GM12878 (cell line): ENCODE results near the gene HAP1. TPM values are rescaled to one million over a fixed set of nuclear protein-coding genes. Genes with fewer than 3 reads are reported as not detected.

Experiments used
- ATAC-seq: fragments of 200-7000 bp; cut with Tn5 transposase; 3 replicates; pipeline ENCODE4 v1.9.1; 2020; ENCODE audit warnings: mild to moderate bottlenecking, moderate library complexity
- BruUV-seq: library from RNA; stranded (reverse); fragments of 400-500 nt; replicated peaks from 2 replicates; lab custom pipeline; 2021; lab: Mats Ljungman, UMichigan
- CTCF ChIA-PET: fragments of 300-600 bp; sonication (Branson Sonifier 250); formaldehyde crosslinking; extraction: SDS; loops from one replicate; lab custom pipeline; 2021; ENCODE audit warnings: inconsistent platforms; lab: Yijun Ruan, JAX
- POLR2A ChIA-PET: fragments of 350-600 bp; formaldehyde crosslinking; extraction: SDS; loops from one replicate; lab custom pipeline; 2021; ENCODE audit warnings: inconsistent platforms; lab: Charles Lee
- RAD21 ChIA-PET: fragments of 300-600 bp; sonication (Branson Sonifier 250); formaldehyde crosslinking; loops from one replicate; lab custom pipeline; 2023; ENCODE audit warnings: antibody characterized with exemption; ENCODE audit not compliant: unreplicated experiment; lab: Charles Lee
- SMC1A ChIA-PET: fragments of 300-600 bp; sonication (Branson Sonifier 250); formaldehyde crosslinking; loops from one replicate; lab custom pipeline; 2023; ENCODE audit not compliant: unreplicated experiment, uncharacterized antibody; lab: Charles Lee
- DNase-seq: peaks from one replicate; pipeline ENCODE4 v3.0.0-alpha.2; 2011; ENCODE audit warnings: low read depth, low spot score
- FAIRE-seq: peaks from 3 replicates; lab custom pipeline; 2011; peaks lifted over from hg19 to GRCh38; lab: Jason Lieb, UNC
- H2AFZ ChIP-seq: 2 replicates; pipeline ENCODE4 v1.6.0; 2011; ENCODE audit warnings: low read depth, low read length, control low read depth; ENCODE audit not compliant: control insufficient read depth
- H3K27ac ChIP-seq: 2 replicates; pipeline ENCODE4 v1.5.1; 2011; ENCODE audit warnings: control low read depth; ENCODE audit not compliant: control insufficient read depth, insufficient read depth
- H3K27me3 ChIP-seq, 2 experiments: replicated peaks in 1 of 2; 2 replicates each; pipeline versions ENCODE4 v1.6.0 to v1.6.1; 2011; ENCODE audit warnings: low read length in 1 of 2; ENCODE audit not compliant: control insufficient read depth in 2 of 2, insufficient read depth in 2 of 2
- H3K36me3 ChIP-seq, 2 experiments: 2 replicates each; pipeline ENCODE4 v1.5.1; 2011; ENCODE audit warnings: low read length in 1 of 2; ENCODE audit not compliant: control insufficient read depth in 2 of 2, insufficient read depth in 2 of 2
- H3K4me1 ChIP-seq: 2 replicates; pipeline ENCODE4 v1.6.1; 2011; ENCODE audit warnings: mild to moderate bottlenecking, low read length, moderate library complexity, mixed read lengths; ENCODE audit not compliant: control insufficient read depth, insufficient read depth
- H3K4me2 ChIP-seq: 2 replicates; pipeline ENCODE4 v1.6.0; 2011; ENCODE audit warnings: control low read depth; ENCODE audit not compliant: control insufficient read depth, insufficient read depth
- H3K4me3 ChIP-seq: fragments of 200-600 bp; sonication (generic); 2 replicates; pipeline ENCODE4 v1.5.1; 2016
- H3K79me2 ChIP-seq: 2 replicates; pipeline ENCODE4 v1.6.0; 2011; ENCODE audit warnings: low read length; ENCODE audit not compliant: control insufficient read depth, insufficient read depth
- H3K9ac ChIP-seq: 2 replicates; pipeline ENCODE4 v1.8.0; 2011; ENCODE audit warnings: low read length, control low read depth, mixed read lengths; ENCODE audit not compliant: control insufficient read depth, insufficient read depth
- H3K9me3 ChIP-seq: replicated peaks from 3 replicates; pipeline ENCODE4 v1.5.1; 2011; ENCODE audit warnings: mild to moderate bottlenecking, low read length; ENCODE audit not compliant: control insufficient read depth, insufficient read depth
- H4K20me1 ChIP-seq: 2 replicates; pipeline ENCODE4 v1.6.0; 2011; ENCODE audit not compliant: control insufficient read depth, insufficient read depth
- BCLAF1 ChIP-seq: fragments of 450-650 bp; IDR thresholded peaks from 2 replicates; pipeline ENCODE4 v1.6.1; 2017; ENCODE audit warnings: antibody characterized with exemption, mild to moderate bottlenecking, moderate library complexity
- NFYB ChIP-seq: IDR thresholded peaks from 2 replicates; pipeline ENCODE4 v1.6.1; 2011; ENCODE audit warnings: low read depth, mild to moderate bottlenecking, low read length, improper control_type of control experiment, moderate library complexity; ENCODE audit not compliant: insufficient read depth
- POU2F2 ChIP-seq: IDR thresholded peaks from 3 replicates; pipeline ENCODE4 v1.6.1; 2011; ENCODE audit warnings: low read depth, mild to moderate bottlenecking, low read length, borderline replicate concordance
- SMC3 ChIP-seq: IDR thresholded peaks from 2 replicates; pipeline ENCODE4 v1.6.1; 2011; ENCODE audit warnings: low read length, improper control_type of control experiment, borderline replicate concordance
- ZBED1 ChIP-seq: IDR thresholded peaks from 2 replicates; pipeline ENCODE4 v1.6.1; 2016; ENCODE audit warnings: borderline replicate concordance
- ZNF207 ChIP-seq: fragments of 450-650 bp; IDR thresholded peaks from 2 replicates; pipeline ENCODE4 v1.6.1; 2014; ENCODE audit warnings: antibody characterized with exemption, mild to moderate bottlenecking, borderline replicate concordance
- ZNF24 ChIP-seq: fragments of 450-650 bp; IDR thresholded peaks from 2 replicates; pipeline ENCODE4 v1.6.1; 2017; ENCODE audit warnings: antibody characterized with exemption, mild to moderate bottlenecking
- WGBS: methylation state at CpG from one replicate; pipeline ENCODE4 v1.1.6; 2016; ENCODE audit warnings: low lambda C conversion rate; ENCODE audit not compliant: insufficient replicate concordance, insufficient coverage; ENCODE audit errors: missing lambda C conversion rate; 5-methylcytosine and 5-hydroxymethylcytosine counted together
- in situ Hi-C: fragments of 300-500 bp; cut with MboI; formaldehyde crosslinking; loops from 9 replicates; pipeline ENCODE4 v1.14.3; 2018; ENCODE audit warnings: mixed read lengths
- intact Hi-C: fragments of 100-400 bp; cut with micrococcal nuclease; formaldehyde crosslinking; loops from one replicate; pipeline ENCODE4 v1.14.2; 2022; ENCODE audit not compliant: unreplicated experiment
- polyA plus RNA-seq, 11 experiments: library from polyadenylated mRNA; depleted of rRNA in 4 of 11; unstranded in 6 of 11; stranded (reverse) in 5 of 11; fragments of >200 nt; fragmentation: Nextera tagmentation in 4 of 11; fragmentation: Illumina TruSeq in 1 of 11; extraction: Ambion mirVana in 4 of 11; extraction: Trizol in 1 of 11; gene quantifications; 1 replicate in 1 of 11; 2 replicates in 10 of 11; pipeline versions ENCODE4 v1.2.1 to v1.2.3, GENCODE V29; 2011 to 2016; ENCODE audit warnings: inconsistent platforms in 2 of 11, missing spikeins in 2 of 11, low read depth in 1 of 11
- total RNA-seq, 4 experiments: library from RNA; depleted of rRNA in 3 of 4; stranded (reverse); fragments of >200 nt in 3 of 4; fragmentation: Illumina TruSeq in 1 of 4; extraction: Trizol in 1 of 4; gene quantifications; 2 replicates each; pipeline versions ENCODE4 v1.2.1 to v1.2.3, GENCODE V29; 2013 to 2021
- TF ChIP-seq, protein P1 (sequence below): fragments of 450-650 bp; formaldehyde crosslinking; IDR thresholded peaks from 2 replicates; pipeline ENCODE4 v1.5.0; 2022; ENCODE audit warnings: mild to moderate bottlenecking, missing genetic modification characterization
- TF ChIP-seq, protein P2 (sequence below): fragments of 450-650 bp; formaldehyde crosslinking; IDR thresholded peaks from 2 replicates; pipeline ENCODE4 v1.4.0; 2020; ENCODE audit warnings: mild to moderate bottlenecking, moderate library complexity

HAP1 gene
- total and polyA plus RNA-seq, 10 of the 15 experiments (the other 5 are each of a cell fraction or from before 2014, with no cell fraction given), result not detected

DNA sequence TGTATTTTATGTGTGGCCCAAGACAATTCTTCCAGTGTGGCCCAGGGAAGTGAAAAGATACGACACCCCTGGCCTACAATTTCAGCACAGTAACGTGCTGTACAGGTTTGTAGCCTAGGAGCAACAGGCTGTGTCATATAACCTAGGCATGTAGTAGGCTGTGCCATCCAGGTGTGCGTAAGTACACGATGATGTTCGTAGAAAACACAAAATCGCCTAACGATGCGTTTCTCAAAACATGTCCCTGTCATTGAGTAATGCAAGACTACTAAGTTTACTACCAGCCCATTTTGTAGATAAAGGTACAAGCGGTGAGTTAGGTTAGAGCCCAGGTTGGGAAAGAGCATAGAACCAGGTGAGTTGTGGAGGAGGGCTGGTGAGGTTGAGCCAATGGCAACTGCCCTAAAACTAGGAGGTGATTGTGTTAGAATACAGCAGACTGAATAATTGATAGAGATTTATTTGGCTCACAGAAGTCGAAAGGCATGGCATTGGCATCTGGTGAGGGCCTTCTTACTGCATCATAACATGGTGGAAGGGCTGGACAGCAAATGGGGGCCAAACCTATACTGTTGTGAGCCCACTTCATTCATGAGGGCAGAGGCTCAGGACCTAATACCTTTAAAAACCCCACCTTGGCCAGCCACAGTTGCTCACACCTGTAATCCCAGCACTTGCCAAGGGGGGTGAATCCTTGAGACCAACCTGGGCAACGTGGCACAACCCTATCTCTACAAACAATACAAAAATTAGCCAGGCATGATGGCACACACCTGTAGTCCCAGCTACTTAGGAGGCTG, 41.5 kb downstream of the HAP1 start:
- H3K4me2 ChIP-seq, result no peak overlapping the region
- H3K4me1 ChIP-seq, result peaks cover 11% of the 10 kb centered on the region
- H3K79me2 ChIP-seq, result peaks cover 28% of the 10 kb centered on the region
- peaks cover 18% of the 10 kb centered on the region for H4K20me1 ChIP-seq
- H3K27me3 ChIP-seq, result no peaks in the 10 kb centered on the region
- ATAC-seq, result no peak
- H3K36me3 ChIP-seq, result peaks cover 20 to 35% of the 10 kb centered on the region in 2 experiments
- WGBS, result 94% methylated on average over 11 of the region's 11 CpGs
- FAIRE-seq, result no peak
- no peak overlapping the region for H3K4me3 ChIP-seq
- intact Hi-C loops (no loop called here), in situ Hi-C loops (loop anchor here (25.0 kb wide), 2 partner anchors 1519 to 1669 kb away; partner anchors contain the start of gene TMEM106A)
- ChIA-PET POLR2A (interaction anchor here (0.8 kb wide), 1 partner anchor 16 kb away, joined by 4 read pairs; no protein-coding TSS in a partner anchor), RAD21 (interaction anchor here (0.7 to 5.7 kb wide), 3 partner anchors 14 to 30 kb away, joined by 3 to 117 read pairs (median 3); no protein-coding TSS in a partner anchor), CTCF (interaction anchor here (0.6 to 10.4 kb wide), 3 partner anchors 14 to 418 kb away, joined by 3 to 265 read pairs (median 192); no protein-coding TSS in a partner anchor), SMC1A (interaction anchor here (0.6 to 5.7 kb wide), 4 partner anchors 13 to 120 kb away, joined by 3 to 122 read pairs (median 66); partner anchors contain the start of gene FKBP10)
- no peak for DNase-seq
- H3K27ac ChIP-seq, result no peak overlapping the region
- no peaks in the 10 kb centered on the region; the same call in 2 of the 3 replicates for H3K9me3 ChIP-seq
- no TSS peak for BruUV-seq
- no peak overlapping the region for H2AFZ ChIP-seq
- H3K9ac ChIP-seq, result no peak overlapping the region
- TF ChIP-seq BCLAF1, result 0 out of 2 replicates have a peak, but pooled peaks have one; percentile 44
- TF ChIP-seq POU2F2, result 0 out of 3 replicates have a peak, but pooled peaks have one; percentile 2
- TF ChIP-seq, protein P1, sequence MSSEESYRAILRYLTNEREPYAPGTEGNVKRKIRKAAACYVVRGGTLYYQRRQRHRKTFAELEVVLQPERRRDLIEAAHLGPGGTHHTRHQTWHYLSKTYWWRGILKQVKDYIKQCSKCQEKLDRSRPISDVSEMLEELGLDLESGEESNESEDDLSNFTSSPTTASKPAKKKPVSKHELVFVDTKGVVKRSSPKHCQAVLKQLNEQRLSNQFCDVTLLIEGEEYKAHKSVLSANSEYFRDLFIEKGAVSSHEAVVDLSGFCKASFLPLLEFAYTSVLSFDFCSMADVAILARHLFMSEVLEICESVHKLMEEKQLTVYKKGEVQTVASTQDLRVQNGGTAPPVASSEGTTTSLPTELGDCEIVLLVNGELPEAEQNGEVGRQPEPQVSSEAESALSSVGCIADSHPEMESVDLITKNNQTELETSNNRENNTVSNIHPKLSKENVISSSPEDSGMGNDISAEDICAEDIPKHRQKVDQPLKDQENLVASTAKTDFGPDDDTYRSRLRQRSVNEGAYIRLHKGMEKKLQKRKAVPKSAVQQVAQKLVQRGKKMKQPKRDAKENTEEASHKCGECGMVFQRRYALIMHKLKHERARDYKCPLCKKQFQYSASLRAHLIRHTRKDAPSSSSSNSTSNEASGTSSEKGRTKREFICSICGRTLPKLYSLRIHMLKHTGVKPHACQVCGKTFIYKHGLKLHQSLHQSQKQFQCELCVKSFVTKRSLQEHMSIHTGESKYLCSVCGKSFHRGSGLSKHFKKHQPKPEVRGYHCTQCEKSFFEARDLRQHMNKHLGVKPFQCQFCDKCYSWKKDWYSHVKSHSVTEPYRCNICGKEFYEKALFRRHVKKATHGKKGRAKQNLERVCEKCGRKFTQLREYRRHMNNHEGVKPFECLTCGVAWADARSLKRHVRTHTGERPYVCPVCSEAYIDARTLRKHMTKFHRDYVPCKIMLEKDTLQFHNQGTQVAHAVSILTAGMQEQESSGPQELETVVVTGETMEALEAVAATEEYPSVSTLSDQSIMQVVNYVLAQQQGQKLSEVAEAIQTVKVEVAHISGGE (CRISPR knock-in tag), result no peak
- no peak for TF ChIP-seq NFYB
- TF ChIP-seq ZBED1, result peak; percentile 73
- TF ChIP-seq, protein P2, sequence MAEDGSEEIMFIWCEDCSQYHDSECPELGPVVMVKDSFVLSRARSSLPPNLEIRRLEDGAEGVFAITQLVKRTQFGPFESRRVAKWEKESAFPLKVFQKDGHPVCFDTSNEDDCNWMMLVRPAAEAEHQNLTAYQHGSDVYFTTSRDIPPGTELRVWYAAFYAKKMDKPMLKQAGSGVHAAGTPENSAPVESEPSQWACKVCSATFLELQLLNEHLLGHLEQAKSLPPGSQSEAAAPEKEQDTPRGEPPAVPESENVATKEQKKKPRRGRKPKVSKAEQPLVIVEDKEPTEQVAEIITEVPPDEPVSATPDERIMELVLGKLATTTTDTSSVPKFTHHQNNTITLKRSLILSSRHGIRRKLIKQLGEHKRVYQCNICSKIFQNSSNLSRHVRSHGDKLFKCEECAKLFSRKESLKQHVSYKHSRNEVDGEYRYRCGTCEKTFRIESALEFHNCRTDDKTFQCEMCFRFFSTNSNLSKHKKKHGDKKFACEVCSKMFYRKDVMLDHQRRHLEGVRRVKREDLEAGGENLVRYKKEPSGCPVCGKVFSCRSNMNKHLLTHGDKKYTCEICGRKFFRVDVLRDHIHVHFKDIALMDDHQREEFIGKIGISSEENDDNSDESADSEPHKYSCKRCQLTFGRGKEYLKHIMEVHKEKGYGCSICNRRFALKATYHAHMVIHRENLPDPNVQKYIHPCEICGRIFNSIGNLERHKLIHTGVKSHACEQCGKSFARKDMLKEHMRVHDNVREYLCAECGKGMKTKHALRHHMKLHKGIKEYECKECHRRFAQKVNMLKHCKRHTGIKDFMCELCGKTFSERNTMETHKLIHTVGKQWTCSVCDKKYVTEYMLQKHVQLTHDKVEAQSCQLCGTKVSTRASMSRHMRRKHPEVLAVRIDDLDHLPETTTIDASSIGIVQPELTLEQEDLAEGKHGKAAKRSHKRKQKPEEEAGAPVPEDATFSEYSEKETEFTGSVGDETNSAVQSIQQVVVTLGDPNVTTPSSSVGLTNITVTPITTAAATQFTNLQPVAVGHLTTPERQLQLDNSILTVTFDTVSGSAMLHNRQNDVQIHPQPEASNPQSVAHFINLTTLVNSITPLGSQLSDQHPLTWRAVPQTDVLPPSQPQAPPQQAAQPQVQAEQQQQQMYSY (CRISPR knock-in tag), result no peak
- TF ChIP-seq SMC3, result no peak
- TF ChIP-seq ZNF24, result no peak
- TF ChIP-seq ZNF207, result no peak
